HepG2 (cell line): ENCODE data around the gene TFRC. TPM values are rescaled to one million over a fixed set of nuclear protein-coding genes. Genes with fewer than 3 reads are reported as not detected.
"Not testable (repeated sequence)": the region's sequence is repeated elsewhere in the genome, so short reads cannot be mapped to it uniquely, and the experiment has no call there.

Experiments used
- ATAC-seq: fragments of 200-7000 bp; cut with Tn5 transposase; 3 replicates; pipeline ENCODE4 v1.9.1; 2020; ENCODE audit warnings: mild to moderate bottlenecking, moderate library complexity
- BruUV-seq: library from RNA; stranded (reverse); fragments of 400-500 nt; replicated peaks from 2 replicates; lab custom pipeline; 2021; lab: Mats Ljungman, UMichigan
- CTCF ChIA-PET: fragments of 300-600 bp; formaldehyde crosslinking; extraction: SDS; loops from one replicate; lab custom pipeline; 2021; ENCODE audit warnings: low total read pairs, inconsistent platforms, low intra/inter-chr PET ratio; lab: Yijun Ruan, JAX
- POLR2A ChIA-PET: fragments of 350-600 bp; sonication (Branson Sonifier 250); formaldehyde crosslinking; loops from one replicate; lab custom pipeline; 2020; ENCODE audit warnings: antibody characterized with exemption, inconsistent platforms; lab: Yijun Ruan, JAX
- DNase-seq: peaks from one replicate; pipeline ENCODE4 v3.0.0-alpha.2; 2015; ENCODE audit warnings: low spot score
- FAIRE-seq: peaks from 3 replicates; lab custom pipeline; 2011; peaks lifted over from hg19 to GRCh38; lab: Jason Lieb, UNC
- H2AFZ ChIP-seq: one replicate; pipeline ENCODE4 v1.6.1; 2011; ENCODE audit warnings: low read length, inconsistent platforms
- H3K27ac ChIP-seq: fragments of 300-600 bp; 3 replicates; pipeline ENCODE4 v1.8.0; 2011; ENCODE audit warnings: mixed run types, mild to moderate bottlenecking, mixed read lengths, low read length, inconsistent platforms; ENCODE audit not compliant: insufficient read depth; ENCODE audit errors: extremely low read length
- H3K27me3 ChIP-seq, 2 experiments: fragments of 200-600 bp in 1 of 2; 2 replicates in 1 of 2; 3 replicates in 1 of 2; pipeline versions ENCODE4 v1.6.0 to v1.8.0; 2011; ENCODE audit warnings: low read length in 2 of 2, mild to moderate bottlenecking in 2 of 2, moderate library complexity in 2 of 2, inconsistent platforms in 1 of 2; ENCODE audit not compliant: insufficient read depth in 2 of 2, control insufficient read depth in 1 of 2
- H3K36me3 ChIP-seq, 2 experiments: fragments of 200-600 bp in 1 of 2; replicated peaks in 1 of 2; 2 replicates in 1 of 2; 3 replicates in 1 of 2; pipeline versions ENCODE4 v1.5.1 to v1.8.0; 2011; ENCODE audit warnings: low read length in 2 of 2, inconsistent platforms in 1 of 2; ENCODE audit not compliant: insufficient read depth in 2 of 2, control insufficient read depth in 1 of 2
- H3K4me1 ChIP-seq: 2 replicates; pipeline ENCODE4 v1.5.1; 2012; ENCODE audit warnings: low read length, inconsistent platforms; ENCODE audit not compliant: insufficient read depth
- H3K4me2 ChIP-seq: 2 replicates; pipeline ENCODE4 v1.6.0; 2011; ENCODE audit warnings: low read depth, low read length, inconsistent platforms
- H3K4me3 ChIP-seq, 3 experiments: fragments of 200-600 bp in 1 of 3; sonication (generic), shearing (Covaris generic) in 1 of 3; replicated peaks in 1 of 3; 2 replicates each; pipeline ENCODE4 v1.5.1; 2011 to 2016; ENCODE audit warnings: low read length in 3 of 3, inconsistent platforms in 2 of 3, low read depth in 2 of 3, mild to moderate bottlenecking in 2 of 3, control low read depth in 1 of 3, mixed read lengths in 1 of 3; ENCODE audit not compliant: insufficient read depth in 1 of 3
- H3K79me2 ChIP-seq: one replicate; pipeline ENCODE4 v1.6.1; 2011; ENCODE audit warnings: low read length, inconsistent platforms; ENCODE audit not compliant: insufficient read depth
- H3K9ac ChIP-seq: 2 replicates; pipeline ENCODE4 v1.6.0; 2011; ENCODE audit warnings: mild to moderate bottlenecking, low read depth, low read length, inconsistent platforms; ENCODE audit not compliant: insufficient read depth
- H3K9me3 ChIP-seq: 2 replicates; pipeline ENCODE4 v1.5.1; 2012; ENCODE audit warnings: mild to moderate bottlenecking, low read length
- H4K20me1 ChIP-seq: 2 replicates; pipeline ENCODE4 v1.6.0; 2011; ENCODE audit warnings: inconsistent platforms, mild to moderate bottlenecking, low read length, moderate library complexity; ENCODE audit not compliant: insufficient read depth
- EP300 ChIP-seq, 3 experiments: sonication (generic) in 1 of 3; formaldehyde crosslinking in 1 of 3; IDR thresholded peaks; 2 replicates each; pipeline versions ENCODE4 v1.5.1 to v1.6.1; 2011 to 2020; ENCODE audit warnings: low read depth in 2 of 3, low read length in 2 of 3, borderline replicate concordance in 1 of 3, improper control_type of control experiment in 1 of 3, mild to moderate bottlenecking in 1 of 3, missing genetic modification reagents in 1 of 3, moderate library complexity in 1 of 3
- SATB2 ChIP-seq: sonication (generic); formaldehyde crosslinking; IDR thresholded peaks from 2 replicates; pipeline ENCODE4 v1.5.0; 2020; ENCODE audit warnings: missing genetic modification reagents
- ZNF317 ChIP-seq: sonication (generic); formaldehyde crosslinking; IDR thresholded peaks from 2 replicates; pipeline ENCODE4 v1.5.0; 2020; ENCODE audit warnings: mild to moderate bottlenecking, missing genetic modification reagents
- ZNF335 ChIP-seq: sonication (generic); formaldehyde crosslinking; IDR thresholded peaks from 2 replicates; pipeline ENCODE4 v1.4.0; 2020; ENCODE audit warnings: missing genetic modification reagents
- ZNF501 ChIP-seq: sonication (generic); formaldehyde crosslinking; IDR thresholded peaks from 2 replicates; pipeline ENCODE4 v1.5.1; 2020; ENCODE audit warnings: mild to moderate bottlenecking, moderate library complexity, missing genetic modification reagents
- ZNF879 ChIP-seq: sonication (generic); formaldehyde crosslinking; IDR thresholded peaks from 2 replicates; pipeline ENCODE4 v1.8.1; 2023; ENCODE audit warnings: missing genetic modification reagents
- WGBS: methylation state at CpG from one replicate; pipeline ENCODE4 v1.1.6; 2017; ENCODE audit warnings: low lambda C conversion rate; 5-methylcytosine and 5-hydroxymethylcytosine counted together
- in situ Hi-C: cut with HindIII; loops from 2 replicates; pipeline ENCODE4 v1.10.0; 2017; ENCODE audit warnings: low pct_unique_long_range_greater_than_20kb; ENCODE audit not compliant: extremely low pct_ligation_motif_present
- intact Hi-C: fragments of 100-400 bp; cut with micrococcal nuclease; formaldehyde crosslinking; loops from one replicate; pipeline ENCODE4 v1.10.0; 2022; ENCODE audit not compliant: unreplicated experiment
- polyA plus RNA-seq, 8 experiments: library from polyadenylated mRNA; depleted of rRNA in 3 of 8; stranded (reverse) in 7 of 8; unstranded in 1 of 8; fragments of >200 nt; fragmentation: Illumina TruSeq in 4 of 8; extraction: Trizol in 4 of 8; gene quantifications; 2 replicates each; pipeline versions ENCODE4 v1.2.1 to v1.2.3, GENCODE V29; 2011 to 2016; ENCODE audit warnings: low read depth in 4 of 8, missing spikeins in 1 of 8, mixed read lengths in 1 of 8; ENCODE audit not compliant: insufficient read depth in 1 of 8
- total RNA-seq, 5 experiments: library from RNA; depleted of rRNA; stranded (reverse); fragments of >200 nt; fragmentation: Illumina TruSeq; extraction: Trizol; gene quantifications; 2 replicates each; pipeline ENCODE4 v1.2.3, GENCODE V29; 2016; ENCODE audit warnings: low read depth in 1 of 5
- TF ChIP-seq, protein P1 (sequence below): IDR thresholded peaks from 2 replicates; pipeline ENCODE4 v1.6.1; 2016; ENCODE audit warnings: low read depth, missing genetic modification reagents, missing compliant biosample characterization

The TFRC gene
- total and polyA plus RNA-seq, 2 of the 13 experiments (the other 11 are each of a cell fraction or from before 2014, with no cell fraction given), result 188 to 274 TPM

DNA sequence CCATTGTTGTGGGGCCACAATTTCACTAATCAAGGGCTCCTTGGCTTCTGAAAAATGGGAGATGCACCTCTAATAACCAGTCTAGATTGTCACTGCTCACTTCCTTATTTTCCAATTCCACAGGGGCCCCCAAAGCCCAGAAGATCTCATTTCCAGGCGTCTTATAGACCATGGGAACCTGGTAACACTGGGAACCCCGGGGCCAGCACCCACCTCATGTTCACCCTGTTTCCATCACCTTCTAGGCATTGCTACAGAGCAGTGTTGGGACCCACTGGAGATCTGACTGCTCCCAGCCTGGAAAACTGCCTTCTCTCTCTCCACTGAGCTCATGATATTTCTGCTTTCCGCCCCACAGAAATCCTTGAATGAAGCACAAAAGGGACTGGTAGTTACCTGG lies 61.5 kb downstream of the TFRC start (continued):
- TF ChIP-seq, protein P1, sequence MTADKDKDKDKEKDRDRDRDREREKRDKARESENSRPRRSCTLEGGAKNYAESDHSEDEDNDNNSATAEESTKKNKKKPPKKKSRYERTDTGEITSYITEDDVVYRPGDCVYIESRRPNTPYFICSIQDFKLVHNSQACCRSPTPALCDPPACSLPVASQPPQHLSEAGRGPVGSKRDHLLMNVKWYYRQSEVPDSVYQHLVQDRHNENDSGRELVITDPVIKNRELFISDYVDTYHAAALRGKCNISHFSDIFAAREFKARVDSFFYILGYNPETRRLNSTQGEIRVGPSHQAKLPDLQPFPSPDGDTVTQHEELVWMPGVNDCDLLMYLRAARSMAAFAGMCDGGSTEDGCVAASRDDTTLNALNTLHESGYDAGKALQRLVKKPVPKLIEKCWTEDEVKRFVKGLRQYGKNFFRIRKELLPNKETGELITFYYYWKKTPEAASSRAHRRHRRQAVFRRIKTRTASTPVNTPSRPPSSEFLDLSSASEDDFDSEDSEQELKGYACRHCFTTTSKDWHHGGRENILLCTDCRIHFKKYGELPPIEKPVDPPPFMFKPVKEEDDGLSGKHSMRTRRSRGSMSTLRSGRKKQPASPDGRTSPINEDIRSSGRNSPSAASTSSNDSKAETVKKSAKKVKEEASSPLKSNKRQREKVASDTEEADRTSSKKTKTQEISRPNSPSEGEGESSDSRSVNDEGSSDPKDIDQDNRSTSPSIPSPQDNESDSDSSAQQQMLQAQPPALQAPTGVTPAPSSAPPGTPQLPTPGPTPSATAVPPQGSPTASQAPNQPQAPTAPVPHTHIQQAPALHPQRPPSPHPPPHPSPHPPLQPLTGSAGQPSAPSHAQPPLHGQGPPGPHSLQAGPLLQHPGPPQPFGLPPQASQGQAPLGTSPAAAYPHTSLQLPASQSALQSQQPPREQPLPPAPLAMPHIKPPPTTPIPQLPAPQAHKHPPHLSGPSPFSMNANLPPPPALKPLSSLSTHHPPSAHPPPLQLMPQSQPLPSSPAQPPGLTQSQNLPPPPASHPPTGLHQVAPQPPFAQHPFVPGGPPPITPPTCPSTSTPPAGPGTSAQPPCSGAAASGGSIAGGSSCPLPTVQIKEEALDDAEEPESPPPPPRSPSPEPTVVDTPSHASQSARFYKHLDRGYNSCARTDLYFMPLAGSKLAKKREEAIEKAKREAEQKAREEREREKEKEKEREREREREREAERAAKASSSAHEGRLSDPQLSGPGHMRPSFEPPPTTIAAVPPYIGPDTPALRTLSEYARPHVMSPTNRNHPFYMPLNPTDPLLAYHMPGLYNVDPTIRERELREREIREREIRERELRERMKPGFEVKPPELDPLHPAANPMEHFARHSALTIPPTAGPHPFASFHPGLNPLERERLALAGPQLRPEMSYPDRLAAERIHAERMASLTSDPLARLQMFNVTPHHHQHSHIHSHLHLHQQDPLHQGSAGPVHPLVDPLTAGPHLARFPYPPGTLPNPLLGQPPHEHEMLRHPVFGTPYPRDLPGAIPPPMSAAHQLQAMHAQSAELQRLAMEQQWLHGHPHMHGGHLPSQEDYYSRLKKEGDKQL (CRISPR knock-in tag), result no peak
- TF ChIP-seq EP300 (IDR thresholded peaks at IDR 0.05; ENCODE audit: low read depth in 2 of 2, low read length in 2 of 2) (no peak), EP300 (CRISPR knock-in tag; IDR thresholded peaks at IDR 0.05; ENCODE audit: borderline replicate concordance) (no peak), ZNF335 (CRISPR knock-in tag) (no peak), ZNF317 (CRISPR knock-in tag) (no peak), SATB2 (CRISPR knock-in tag) (no peak), ZNF501 (CRISPR knock-in tag) (no peak), ZNF879 (no peak)

DNA sequence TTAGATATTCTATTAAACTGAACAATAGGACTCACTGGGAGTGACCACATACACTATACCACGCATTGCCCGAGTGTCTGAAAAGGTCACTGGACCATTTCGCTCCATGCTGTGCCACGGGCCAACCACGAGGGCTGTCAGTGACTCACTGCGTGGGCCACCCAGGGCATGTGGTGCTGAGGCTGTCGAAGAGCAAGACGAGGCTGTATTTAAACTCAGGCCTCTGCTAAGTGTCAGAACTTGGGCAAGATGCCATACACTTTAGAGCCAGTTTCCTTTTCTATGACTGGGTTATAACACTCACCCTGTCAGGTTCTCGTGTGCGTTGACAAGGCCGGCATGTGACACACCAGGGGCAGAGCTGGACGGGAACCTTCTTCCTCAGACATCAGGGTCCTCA lies 62.3 kb downstream of the TFRC start:
- H3K79me2 ChIP-seq, H3K9ac ChIP-seq, BruUV-seq, DNase-seq, in situ Hi-C loops, intact Hi-C loops, POLR2A ChIA-PET, H3K4me3 ChIP-seq, H3K9me3 ChIP-seq, H3K27ac ChIP-seq, H4K20me1 ChIP-seq, CTCF ChIA-PET, H3K4me1 ChIP-seq, H3K4me2 ChIP-seq, H3K27me3 ChIP-seq, FAIRE-seq, H2AFZ ChIP-seq, H3K36me3 ChIP-seq: not testable (repeated sequence)
- 11% methylated on average over 9 of the region's 12 CpGs for WGBS
- ATAC-seq, result peak; percentile 44; the same call in 1 of the 3 replicates

DNA sequence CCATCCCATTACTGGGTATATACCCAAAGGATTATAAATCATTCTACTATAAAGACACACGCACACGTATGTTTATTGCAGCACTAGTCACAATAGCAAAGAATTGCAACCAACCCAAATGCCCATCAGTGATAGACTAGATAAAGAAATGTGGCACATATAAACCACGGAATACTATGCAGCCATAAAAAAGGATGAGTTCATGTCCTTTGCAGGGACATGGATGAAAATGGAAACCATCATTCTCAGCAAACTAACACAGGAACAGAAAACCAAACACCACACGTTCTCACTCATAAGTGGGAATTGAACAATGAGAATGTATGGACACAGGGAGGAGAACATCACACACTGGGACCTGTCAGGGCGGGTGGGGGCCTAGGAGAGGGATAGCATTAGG lies 63.7 kb downstream of the TFRC start:
- H3K4me3 ChIP-seq, ATAC-seq, intact Hi-C loops, H3K9me3 ChIP-seq, POLR2A ChIA-PET, H3K4me2 ChIP-seq, H2AFZ ChIP-seq, BruUV-seq, H3K4me1 ChIP-seq, H3K36me3 ChIP-seq, H4K20me1 ChIP-seq, in situ Hi-C loops, H3K9ac ChIP-seq, FAIRE-seq, H3K79me2 ChIP-seq, CTCF ChIA-PET, H3K27ac ChIP-seq, DNase-seq: not testable (repeated sequence)
- 41% methylated on average over 5 of the region's 5 CpGs for WGBS
- peaks cover 0 to 13% of the 10 kb centered on the region in 2 experiments; a peak in 1 of 5 replicates for H3K27me3 ChIP-seq
